Upper lobe of right lung (tissue), 1 donor: ENCODE results near the gene PDE4B. TPM values are rescaled to one million over a fixed set of nuclear protein-coding genes. Genes with fewer than 3 reads are reported as not detected.

Experiments used
- ATAC-seq: fragments of 200-7000 bp; cut with Tn5 transposase; one replicate; pipeline ENCODE4 v1.9.1; 2020; ENCODE audit warnings: mild to moderate bottlenecking, moderate library complexity
- DNase-seq: peaks from one replicate; pipeline ENCODE4 v3.0.0-alpha.2; 2020
- H3K27ac ChIP-seq: fragments of 200-600 bp; one replicate; pipeline ENCODE4 v1.8.0; 2022
- H3K27me3 ChIP-seq: fragments of 200-600 bp; one replicate; pipeline ENCODE4 v1.8.0; 2022; ENCODE audit warnings: mild to moderate bottlenecking
- H3K36me3 ChIP-seq: fragments of 200-600 bp; one replicate; pipeline ENCODE4 v1.8.0; 2022
- H3K4me1 ChIP-seq: fragments of 200-600 bp; one replicate; pipeline ENCODE4 v1.8.0; 2022
- H3K4me3 ChIP-seq: fragments of 200-600 bp; one replicate; pipeline ENCODE4 v1.8.0; 2022; ENCODE audit warnings: mild to moderate bottlenecking
- H3K9me3 ChIP-seq: fragments of 200-600 bp; one replicate; pipeline ENCODE4 v1.8.0; 2022
- CTCF ChIP-seq: fragments of 200-600 bp; IDR thresholded peaks from one replicate; pipeline ENCODE4 v1.8.0; 2022; ENCODE audit warnings: antibody characterized with exemption
- intact Hi-C: fragments of 100-400 bp; cut with DNase I; formaldehyde crosslinking; loops from one replicate; pipeline ENCODE4 v1.11.0; 2022
- total RNA-seq: library from RNA; stranded (reverse); fragmentation: NEBNext Ultra II Directional; extraction: Animal tissue kit (Norgen Biotek cat#: 25700); gene quantifications from one replicate; pipeline ENCODE4 v1.2.1, GENCODE V29; 2021
- donor health status: DM: no; HTN: yes; CAD: no; lungs with severe emphysema.

The PDE4B gene
- total RNA-seq, 1 donor from 2014 or later: 14.3 TPM

DNA sequence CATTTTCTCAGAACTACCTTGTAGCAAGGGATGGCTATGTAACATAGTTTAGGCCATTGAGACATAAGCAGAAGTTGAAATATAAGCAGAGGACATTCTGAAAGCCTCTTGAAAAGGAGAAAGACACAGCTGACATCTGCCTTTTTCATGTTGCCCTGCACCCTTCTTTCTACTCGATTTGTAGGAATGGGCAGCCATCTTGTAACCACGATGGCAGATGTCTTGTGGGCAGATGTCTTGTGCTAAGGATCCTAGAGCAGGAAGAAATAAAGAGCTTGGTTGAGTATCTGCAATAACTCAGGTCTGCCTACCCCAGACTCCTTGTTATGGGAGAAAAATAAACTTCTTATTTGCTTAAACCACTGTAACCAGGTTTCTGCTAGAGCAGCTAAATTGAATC is 351.0 kb downstream of the PDE4B start:
- no peaks in the 10 kb centered on the region for H3K27me3 ChIP-seq
- TF ChIP-seq CTCF: no peak
- H3K9me3 ChIP-seq: no peaks in the 10 kb centered on the region

GRCh38 chr1:66147226-66147835 is 354.6 kb downstream of the PDE4B start:
- DNase-seq (no peak), ATAC-seq (no peak)
- H3K4me1 ChIP-seq: no peaks in the 10 kb centered on the region
- intact Hi-C loops: no loop called here
- no peaks in the 10 kb centered on the region for H3K27me3 ChIP-seq
- H3K4me3 ChIP-seq: no peak overlapping the region
- no peaks in the 10 kb centered on the region for H3K36me3 ChIP-seq
- H3K9me3 ChIP-seq: no peaks in the 10 kb centered on the region
- no peak for TF ChIP-seq CTCF
- no peak overlapping the region for H3K27ac ChIP-seq

More for the DNA sequence above, 351.0 kb downstream of the PDE4B start:
- Histone ChIP-seq H3K27ac (no peak overlapping the region), H3K4me1 (no peaks in the 10 kb centered on the region), H3K36me3 (no peaks in the 10 kb centered on the region), H3K4me3 (no peak overlapping the region)
- DNase-seq: no peak
- intact Hi-C loops: no loop called here
- no peak for ATAC-seq

DNA sequence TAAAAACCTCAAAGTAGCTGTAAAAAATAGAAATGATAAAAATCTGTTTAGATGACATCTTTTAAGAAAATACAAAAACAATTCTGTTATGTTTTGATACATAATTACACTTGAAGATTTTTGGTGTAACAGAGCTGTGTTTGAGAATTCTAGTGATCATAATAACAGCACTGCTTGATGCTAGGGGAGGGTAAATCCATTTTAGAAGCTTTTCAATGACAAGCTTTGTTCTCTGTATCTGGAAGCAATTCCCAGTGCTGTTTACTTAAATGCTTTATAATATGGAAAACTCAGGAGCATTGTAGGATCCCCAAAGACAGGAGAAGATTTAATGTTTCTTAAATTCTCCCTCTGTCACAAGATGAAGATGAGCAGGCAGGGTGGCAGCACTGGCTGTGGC is 359.3 kb downstream of the PDE4B start:
- H3K27me3 ChIP-seq: no peaks in the 10 kb centered on the region
- H3K9me3 ChIP-seq: no peaks in the 10 kb centered on the region
- intact Hi-C loops: no loop called here
- no peak for TF ChIP-seq CTCF
- no peak overlapping the region for H3K4me3 ChIP-seq
- ATAC-seq (no peak), DNase-seq (no peak)
- no peak overlapping the region for H3K27ac ChIP-seq
- no peaks in the 10 kb centered on the region for H3K4me1 ChIP-seq
- no peaks in the 10 kb centered on the region for H3K36me3 ChIP-seq

DNA sequence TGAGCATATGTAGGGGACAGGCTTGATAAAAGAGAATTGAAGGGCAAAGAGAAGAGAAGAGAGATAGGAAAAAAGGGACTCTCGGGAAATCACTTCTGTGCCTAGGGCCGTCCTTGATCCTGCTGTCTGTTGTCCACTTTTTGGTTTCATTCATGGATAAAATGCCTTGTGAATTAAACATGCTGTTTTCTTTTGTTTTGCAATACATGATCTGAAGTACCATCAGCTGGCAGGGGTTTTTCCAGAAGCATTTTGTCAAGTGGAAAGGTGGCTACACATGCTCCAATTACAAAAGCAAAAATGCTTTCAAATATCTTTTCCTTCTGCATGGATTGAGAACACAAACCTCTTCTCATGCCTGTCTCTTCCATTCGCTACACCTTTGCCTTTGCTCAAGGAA is 361.7 kb downstream of the PDE4B start:
- Histone ChIP-seq H3K9me3 (no peaks in the 10 kb centered on the region), H3K27me3 (no peaks in the 10 kb centered on the region), H3K4me3 (no peak overlapping the region), H3K4me1 (no peaks in the 10 kb centered on the region), H3K36me3 (no peaks in the 10 kb centered on the region), H3K27ac (no peak overlapping the region)
- DNase-seq (no peak), ATAC-seq (peak; percentile 13)
- intact Hi-C loops: no loop called here
- no peak for TF ChIP-seq CTCF

DNA sequence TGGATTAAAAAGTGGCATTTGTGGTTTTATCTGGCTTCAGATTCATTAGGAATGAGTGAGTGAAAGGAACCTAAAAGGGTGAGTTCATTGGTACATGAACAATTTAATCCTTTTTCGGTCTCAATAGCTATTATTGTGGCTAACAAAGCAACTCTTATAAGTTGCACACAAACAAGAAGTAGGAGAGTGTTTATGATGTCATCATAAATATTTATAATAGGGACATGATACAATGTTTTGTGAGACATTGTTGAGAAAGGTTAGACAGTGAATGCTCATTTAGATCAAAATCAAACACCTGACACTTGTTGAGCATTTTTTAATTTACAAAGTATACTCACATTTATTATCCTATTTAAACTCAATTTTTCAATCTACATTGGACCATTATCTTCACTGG is 363.4 kb downstream of the PDE4B start:
- Histone ChIP-seq H3K27ac (no peak overlapping the region), H3K4me1 (no peaks in the 10 kb centered on the region), H3K27me3 (no peaks in the 10 kb centered on the region), H3K36me3 (no peaks in the 10 kb centered on the region), H3K4me3 (no peak overlapping the region), H3K9me3 (no peaks in the 10 kb centered on the region)
- intact Hi-C loops: no loop called here
- TF ChIP-seq CTCF: no peak
- ATAC-seq: no peak
- no peak for DNase-seq

DNA sequence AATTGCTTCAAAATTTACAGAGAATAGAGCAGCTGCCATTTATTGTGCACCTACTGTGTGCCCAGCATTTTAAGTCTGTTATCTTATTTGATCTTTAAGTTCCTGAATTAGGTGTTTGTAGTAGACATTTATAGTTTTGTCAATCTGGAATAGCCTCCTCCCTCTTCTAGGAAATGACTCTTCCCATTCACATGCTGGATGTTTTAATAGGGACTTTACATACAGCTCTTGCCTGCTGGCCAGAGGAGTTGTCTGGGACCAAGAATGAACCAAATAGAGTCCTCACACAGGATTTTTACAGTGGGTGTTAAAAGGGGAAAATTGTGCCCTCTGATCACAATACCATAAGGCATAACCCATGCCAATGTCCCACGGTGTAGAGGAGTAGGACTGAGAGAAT is 367.1 kb downstream of the PDE4B start:
- no peak for ATAC-seq
- DNase-seq: no peak
- Histone ChIP-seq H3K36me3 (no peaks in the 10 kb centered on the region), H3K9me3 (no peaks in the 10 kb centered on the region), H3K4me3 (no peak overlapping the region), H3K27me3 (no peaks in the 10 kb centered on the region), H3K27ac (no peak overlapping the region), H3K4me1 (no peaks in the 10 kb centered on the region)
- no peak for TF ChIP-seq CTCF
- intact Hi-C loops: no loop called here
